Measurements from ENCODE around the gene PPP1R8.

The PPP1R8 gene

DNA sequence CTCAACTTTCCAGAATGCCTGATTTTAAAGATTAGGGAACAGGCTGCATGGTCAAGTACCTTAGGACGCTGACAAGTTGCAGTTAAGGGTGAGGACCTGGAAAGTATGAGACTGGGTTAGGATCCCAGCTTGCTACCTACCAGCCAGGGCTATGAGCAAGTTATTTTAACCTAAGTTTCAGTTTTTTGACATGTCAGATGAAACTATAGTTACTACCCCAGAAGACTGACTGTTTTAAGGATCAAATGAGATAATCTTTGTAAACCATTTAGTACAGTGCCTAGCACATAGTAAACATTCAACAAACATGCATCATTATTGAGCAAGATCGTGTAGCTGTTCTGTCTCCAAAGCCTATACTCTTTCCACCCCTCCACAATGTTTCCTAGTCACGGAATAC, 56.2 kb downstream of the PPP1R8 start:
- Mint-ChIP-seq H3K9me3 (no peaks in the 10 kb centered on the region), H3K36me3 (ENCODE audit: low read depth) (peaks cover 91% of the 10 kb centered on the region), H3K4me3 (peak overlapping the region; percentile 32), H3K4me1 (ENCODE audit: low read depth) (peaks cover 63% of the 10 kb centered on the region), H3K27ac (peak overlapping the region; percentile 93), H3K27me3 (no peaks in the 10 kb centered on the region)
- no peak for DNase-seq

DNA sequence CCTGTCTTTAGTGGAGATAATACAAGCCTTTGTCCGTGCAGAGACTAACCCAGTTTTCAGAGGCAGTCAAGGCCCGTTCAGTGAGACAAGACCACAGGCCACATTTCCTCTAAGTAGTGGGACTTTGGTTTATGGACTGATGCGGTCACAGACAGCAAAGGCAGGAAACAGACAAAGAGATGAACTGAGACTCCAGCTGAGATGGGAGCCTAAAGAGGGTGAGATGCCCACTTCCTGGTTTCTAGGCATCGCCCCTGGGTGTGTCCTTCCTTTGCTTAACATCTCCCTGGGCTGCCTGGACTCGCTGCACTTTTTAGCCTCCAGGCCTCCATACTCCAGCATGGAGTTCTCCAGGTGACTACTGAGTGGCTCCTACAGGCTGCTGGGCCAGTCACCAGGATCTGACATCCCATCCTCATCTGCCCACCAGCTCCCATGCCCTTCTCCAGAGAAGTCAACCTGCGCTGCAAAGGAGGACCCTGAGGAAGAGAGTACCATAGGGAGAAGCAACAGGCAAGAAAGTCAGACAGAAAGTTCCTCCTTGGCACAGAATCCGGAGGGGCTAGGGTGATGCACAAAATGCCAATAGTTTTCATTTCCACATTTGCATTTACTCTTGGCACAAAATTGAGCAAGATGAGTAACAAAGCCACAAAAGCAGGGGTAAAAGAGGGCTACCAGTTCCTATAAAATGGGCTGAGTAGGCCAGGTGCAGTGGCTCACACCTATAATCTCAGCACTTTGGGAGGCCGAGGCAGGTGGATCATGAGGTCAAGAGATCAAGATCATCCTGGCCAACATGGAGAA, 56.8 kb downstream of the PPP1R8 start:
- Mint-ChIP-seq H3K27ac (peak overlapping the region; percentile 93), H3K4me3 (peak overlapping the region; percentile 32), H3K36me3 (ENCODE audit: low read depth) (peaks cover 92% of the 10 kb centered on the region), H3K9me3 (no peaks in the 10 kb centered on the region), H3K27me3 (no peaks in the 10 kb centered on the region), H3K4me1 (ENCODE audit: low read depth) (peaks cover 70% of the 10 kb centered on the region)
- no peak for DNase-seq

DNA sequence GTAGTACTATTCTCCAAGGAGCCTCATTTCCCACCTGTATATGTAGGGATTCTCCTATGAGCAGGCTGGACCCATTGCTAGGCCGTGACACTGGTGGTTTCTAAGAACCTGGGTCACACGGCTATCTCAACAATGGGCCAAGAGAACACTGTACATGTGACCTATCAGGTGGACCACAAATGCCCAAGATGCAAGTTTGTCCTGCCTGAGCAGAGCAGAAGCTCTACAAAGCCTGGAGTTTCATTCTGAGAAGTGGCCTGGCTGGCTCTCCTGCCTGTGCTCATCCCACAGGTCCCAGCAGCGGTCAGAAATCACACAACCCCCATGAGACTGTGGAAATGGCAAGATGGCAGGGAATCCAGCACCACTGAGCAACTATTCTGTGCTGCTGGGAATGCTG, 58.9 kb downstream of the PPP1R8 start:
- H3K27me3 Mint-ChIP-seq: no peaks in the 10 kb centered on the region
- peak overlapping the region; percentile 57 for H3K27ac Mint-ChIP-seq
- peaks cover 63% of the 10 kb centered on the region for H3K4me1 Mint-ChIP-seq (ENCODE audit: low read depth)
- no peak overlapping the region for H3K4me3 Mint-ChIP-seq
- DNase-seq: no peak
- peaks cover 92% of the 10 kb centered on the region for H3K36me3 Mint-ChIP-seq (ENCODE audit: low read depth)
- no peaks in the 10 kb centered on the region for H3K9me3 Mint-ChIP-seq

DNA sequence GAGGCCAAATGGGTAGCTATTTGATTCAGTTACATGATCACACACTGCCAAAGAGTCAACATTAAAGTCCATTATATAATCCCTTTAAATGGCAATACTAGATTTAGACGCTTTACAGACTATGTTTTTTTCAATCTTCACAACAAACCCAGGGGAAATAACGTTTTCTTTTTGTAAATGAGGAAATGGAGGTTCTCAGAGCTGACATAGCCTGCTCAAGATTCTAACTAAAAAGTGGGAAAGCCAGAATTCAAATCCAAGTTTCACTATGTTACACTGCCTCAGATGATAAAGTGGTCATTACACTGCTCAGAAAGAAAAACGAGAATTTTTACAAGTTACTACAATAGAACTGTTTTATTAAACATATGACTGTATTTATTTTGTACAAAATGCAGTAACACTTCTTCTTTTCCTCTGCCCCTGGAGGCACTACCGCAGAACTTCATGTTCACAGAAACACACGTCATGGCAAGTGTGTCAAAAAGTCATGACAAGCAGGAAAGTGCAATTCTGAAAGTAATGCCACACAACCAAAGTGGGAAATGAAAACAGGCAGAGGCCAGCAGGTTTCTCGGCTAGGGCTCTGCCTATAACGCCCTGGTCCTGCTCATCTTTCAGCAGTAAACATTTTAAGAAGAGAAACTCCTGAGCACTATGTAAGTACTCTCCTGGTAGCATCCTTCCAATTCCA, 60.8 kb downstream of the PPP1R8 start:
- Mint-ChIP-seq H3K36me3 (ENCODE audit: low read depth) (peaks cover 92% of the 10 kb centered on the region), H3K27me3 (no peaks in the 10 kb centered on the region), H3K4me3 (no peak overlapping the region), H3K27ac (peak overlapping the region; percentile 71), H3K9me3 (no peaks in the 10 kb centered on the region), H3K4me1 (ENCODE audit: low read depth) (peaks cover 45% of the 10 kb centered on the region)
- DNase-seq: no peak

DNA sequence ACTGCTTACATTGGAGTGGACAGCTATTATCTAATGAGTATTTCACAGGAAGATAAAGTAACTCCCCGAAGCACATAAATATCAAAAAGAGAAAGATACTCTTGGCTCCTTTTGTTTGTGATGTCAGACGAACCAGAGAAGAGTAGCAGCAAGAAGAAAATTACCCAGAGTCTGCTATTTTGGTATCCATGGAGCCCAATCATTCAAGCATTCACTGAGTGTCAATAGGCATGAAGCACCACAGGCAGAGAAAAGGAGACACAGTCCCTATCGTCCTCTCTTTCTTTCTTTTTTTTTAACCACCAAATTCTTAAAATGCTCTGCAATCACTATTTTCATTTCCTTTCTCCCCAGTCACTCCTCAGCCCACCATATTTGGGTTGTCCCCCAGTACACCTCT, 63.9 kb downstream of the PPP1R8 start:
- H3K27ac Mint-ChIP-seq: peak overlapping the region; percentile 16
- H3K9me3 Mint-ChIP-seq: no peaks in the 10 kb centered on the region
- H3K4me3 Mint-ChIP-seq: no peak overlapping the region
- H3K27me3 Mint-ChIP-seq: no peaks in the 10 kb centered on the region
- no peak for DNase-seq
- peaks cover 93% of the 10 kb centered on the region for H3K36me3 Mint-ChIP-seq (ENCODE audit: low read depth)
- peaks cover 25% of the 10 kb centered on the region for H3K4me1 Mint-ChIP-seq (ENCODE audit: low read depth)

Measured in activated T-cell treated with anti-CD3 and anti-CD28 coated beads, Interleukin-2, amount 50 U/mL, for 24 hours (primary cell).